Measurements from ENCODE around the gene TRPV3. TPM values are rescaled to one million over a fixed set of nuclear protein-coding genes. Genes with fewer than 3 reads are reported as not detected.

The TRPV3 gene
- total and polyA plus RNA-seq, 2 of the 8 experiments (the other 6 are each of a cell fraction or from before 2014, with no cell fraction given) = 0.56 to 1.0 TPM

GRCh38 chr17:3485481-3486068, 72.0 kb downstream of the TRPV3 start:
- Histone ChIP-seq H3K4me3 (ENCODE audit: extremely low read depth in 1 of 4, insufficient read depth in 2 of 4, low read depth in 3 of 4, low read length in 4 of 4) (no peak overlapping the region), H4K20me1 (replicated peaks in 1 of 2; ENCODE audit: control insufficient read depth in 1 of 2, insufficient read depth in 2 of 2, low read length in 2 of 2) (no peaks in the 10 kb centered on the region), H3K79me1 (ENCODE audit: low read depth, low read length) (no peaks in the 10 kb centered on the region), H2AK5ac (ENCODE audit: low read depth, low read length) (no peak overlapping the region), H3K56ac (replicated peaks; ENCODE audit: insufficient read length, low read depth, low read length) (no peak overlapping the region), H3K79me2 (ENCODE audit: control insufficient read depth in 1 of 2, insufficient read depth in 2 of 2, low read length in 2 of 2) (no peaks in the 10 kb centered on the region), H3K23ac (ENCODE audit: insufficient read length) (no peak overlapping the region), H3K18ac (ENCODE audit: extremely low read depth, low read length) (no peak overlapping the region), H3K9ac (replicated peaks in 1 of 4; ENCODE audit: extremely low read depth in 1 of 4, low read depth in 3 of 4, low read length in 3 of 4) (no peak overlapping the region), H2BK120ac (replicated peaks; ENCODE audit: low read depth, low read length) (no peak overlapping the region), H3K9me3 (ENCODE audit: insufficient read depth in 2 of 2, low read depth in 1 of 2, low read length in 1 of 2) (no peaks in the 10 kb centered on the region), H3K4me1 (replicated peaks in 1 of 4; ENCODE audit: control insufficient read depth in 3 of 4, insufficient read depth in 4 of 4, low read length in 3 of 4) (peaks cover 0 to 11% (median 7%) of the 10 kb centered on the region in 4 experiments; a peak in 4 of 7 replicates), H4K5ac (ENCODE audit: insufficient read length, low read depth, low read length) (no peak overlapping the region), H3K27me3 (replicated peaks in 1 of 4; ENCODE audit: control insufficient read depth in 3 of 4, extremely low read depth in 1 of 4, insufficient read depth in 3 of 4, low read length in 3 of 4) (no peaks in the 10 kb centered on the region), H2BK20ac (ENCODE audit: low read length) (no peak overlapping the region), H4K91ac (replicated peaks; ENCODE audit: insufficient read length, low read length) (peak overlapping the region; percentile 36), H4K8ac (ENCODE audit: extremely low read depth, insufficient read depth, low read length) (no peak overlapping the region), H3K23me2 (ENCODE audit: low read depth, low read length) (no peaks in the 10 kb centered on the region; the same call in 1 of the 2 replicates), H3K4me2 (ENCODE audit: insufficient read depth in 1 of 2, low read depth in 2 of 2, low read length in 2 of 2) (no peak overlapping the region), H2BK15ac (ENCODE audit: low read length) (no peak overlapping the region), H3K27ac (ENCODE audit: low read depth, low read length) (no peak overlapping the region), H3K4ac (replicated peaks; ENCODE audit: insufficient read length, low read depth, low read length) (no peak overlapping the region), H2BK12ac (ENCODE audit: low read depth, low read length) (no peak overlapping the region), H2BK5ac (ENCODE audit: low read depth, low read length) (no peak overlapping the region), H3K14ac (ENCODE audit: insufficient read length) (no peak overlapping the region), H3K36me3 (ENCODE audit: control insufficient read depth in 2 of 4, insufficient read depth in 4 of 4, low read length in 3 of 4) (no peaks in the 10 kb centered on the region), H2AFZ (ENCODE audit: low read length) (no peak overlapping the region)
- no peak for DNase-seq (ENCODE audit: low read depth in 1 of 2, low spot score in 2 of 2)
- FAIRE-seq = no peak
- ChIA-PET POLR2A (ENCODE audit: partially characterized antibody) (interaction anchor here (0.9 kb wide), 1 partner anchor 9 kb away, joined by 3 read pairs; no protein-coding TSS in a partner anchor), CTCF (ENCODE audit: partially characterized antibody) (interaction anchor here (0.6 to 1.8 kb wide), 3 partner anchors 8 to 108 kb away, joined by 3 to 4 read pairs (median 4); no protein-coding TSS in a partner anchor)
- WGBS, 2 experiments (ENCODE audit: extremely low coverage in 1 of 2, insufficient coverage in 1 of 2, insufficient read length in 1 of 2, insufficient replicate concordance in 2 of 2, low coverage in 1 of 2, low lambda C conversion rate in 2 of 2, missing lambda C conversion rate in 1 of 2) = 78% methylated on average over 6 of the region's 8 CpGs; no CpG with 5 or more reads in 1 of the 2 experiments
- TF ChIP-seq TCF12 (IDR thresholded peaks at IDR 0.05; ENCODE audit: low read depth, low read length) (no peak), BACH1 (IDR thresholded peaks at IDR 0.05; ENCODE audit: low read length) (no peak), SUZ12 (IDR thresholded peaks at IDR 0.05; ENCODE audit: low read length) (no peak), RBBP5 (IDR thresholded peaks at IDR 0.05; ENCODE audit: borderline replicate concordance, low read depth, low read length) (no peak), SP2 (IDR thresholded peaks at IDR 0.05; ENCODE audit: low read length) (no peak), CBX8 (IDR thresholded peaks at IDR 0.05; ENCODE audit: borderline replicate concordance, low read depth, low read length) (no peak), POLR2A (IDR thresholded peaks at IDR 0.05; ENCODE audit: control extremely low read depth in 1 of 2, low read depth in 2 of 2, low read length in 2 of 2) (no peak), HDAC2 (IDR thresholded peaks at IDR 0.05; ENCODE audit: borderline replicate concordance in 1 of 2, low read depth in 2 of 2, low read length in 2 of 2) (no peak), POLR2AphosphoS5 (IDR thresholded peaks at IDR 0.05; ENCODE audit: low read depth, low read length) (no peak), SAP30 (IDR thresholded peaks at IDR 0.05; ENCODE audit: insufficient read depth, insufficient replicate concordance, low read length) (no peak), GTF2F1 (IDR thresholded peaks at IDR 0.05; ENCODE audit: borderline replicate concordance, low read depth, low read length) (no peak), ATF3 (IDR thresholded peaks at IDR 0.05; ENCODE audit: insufficient read depth, low read depth, low read length) (no peak), YY1 (IDR thresholded peaks at IDR 0.05; ENCODE audit: low read depth, low read length) (no peak)

Data from H1 (cell line).